HG03196 (cell line): ENCODE data around the gene CTBP2.
"Not testable (repeated sequence)": the region's sequence is repeated elsewhere in the genome, so short reads cannot be mapped to it uniquely, and the experiment has no call there.

Experiments
- ATAC-seq: cut with Tn5 transposase; IDR thresholded peaks from one replicate; pipeline ENCODE4 v1.9.1; 2021; ENCODE audit not compliant: unreplicated experiment

The CTBP2 gene

GRCh38 chr10:125160856-125161706, 718 bp upstream of the CTBP2 start:
- no peak for ATAC-seq

GRCh38 chr10:125159486-125159931, 854 bp downstream of the CTBP2 start:
- no peak for ATAC-seq

- no peak for ATAC-seq
Measured at GRCh38 chr10:125158601-125159485, 1.5 kb downstream of the CTBP2 start.

DNA sequence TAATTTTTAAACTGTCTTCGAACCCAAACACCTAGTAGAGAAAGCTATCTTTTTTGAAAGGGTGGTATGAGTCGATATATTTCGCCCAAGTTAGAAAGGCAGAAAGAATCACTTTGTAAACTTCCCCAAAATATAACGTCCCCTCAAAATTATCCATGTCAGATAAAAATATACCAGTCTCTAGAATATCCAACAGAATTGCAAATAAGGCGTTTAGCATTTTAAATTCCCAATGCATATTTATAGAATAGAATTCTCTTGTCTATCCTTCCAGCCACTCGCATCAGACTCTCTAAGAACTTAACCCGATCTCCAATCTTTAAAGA, 2.1 kb downstream of the CTBP2 start:
- ATAC-seq = no peak

GRCh38 chr10:125157505-125157904, 2.9 kb downstream of the CTBP2 start:
- no peak for ATAC-seq

DNA sequence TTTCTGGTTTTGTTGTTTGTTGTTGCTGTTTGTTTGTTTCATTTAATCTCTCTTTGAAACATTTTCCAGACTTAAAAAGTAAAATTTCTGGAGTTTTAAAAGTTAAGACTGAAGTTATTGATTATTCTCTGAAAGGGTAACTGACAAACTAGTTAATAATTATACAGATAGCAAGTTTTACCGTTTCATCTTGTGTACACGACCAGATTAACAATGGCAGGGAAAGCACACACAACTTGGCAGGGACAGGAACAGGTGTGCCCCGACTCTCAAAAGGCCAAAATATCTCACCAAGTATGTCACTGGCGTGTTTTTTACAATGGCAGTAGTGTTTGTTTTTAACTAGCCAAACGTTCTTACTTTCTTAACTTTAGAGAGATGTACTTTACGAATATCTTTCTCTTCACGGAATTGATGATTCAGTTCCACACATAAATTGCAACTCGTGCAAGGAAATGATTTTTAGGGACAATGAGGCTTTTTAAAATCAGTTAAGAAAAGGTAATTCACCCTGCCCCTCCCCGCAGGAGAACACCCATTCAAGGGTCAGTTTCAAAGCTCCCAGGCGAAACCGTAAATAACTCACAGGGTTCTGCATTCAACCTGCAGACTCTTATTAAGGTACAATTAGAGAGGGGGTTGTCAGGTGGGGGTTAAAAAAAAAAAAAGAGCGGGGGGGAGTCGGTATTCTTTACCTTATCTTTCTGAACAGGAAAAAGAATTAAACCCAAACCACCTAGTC, 3.5 kb downstream of the CTBP2 start:
- no peak for ATAC-seq

GRCh38 chr10:125156196-125156595, 4.2 kb downstream of the CTBP2 start:
- no peak for ATAC-seq

GRCh38 chr10:125155101-125155500, 5.3 kb downstream of the CTBP2 start:
- no peak for ATAC-seq

- no peak for ATAC-seq
Measured at GRCh38 chr10:125154529-125154928, 5.8 kb downstream of the CTBP2 start.

GRCh38 chr10:125153703-125154490, 6.5 kb downstream of the CTBP2 start:
- no peak for ATAC-seq

DNA sequence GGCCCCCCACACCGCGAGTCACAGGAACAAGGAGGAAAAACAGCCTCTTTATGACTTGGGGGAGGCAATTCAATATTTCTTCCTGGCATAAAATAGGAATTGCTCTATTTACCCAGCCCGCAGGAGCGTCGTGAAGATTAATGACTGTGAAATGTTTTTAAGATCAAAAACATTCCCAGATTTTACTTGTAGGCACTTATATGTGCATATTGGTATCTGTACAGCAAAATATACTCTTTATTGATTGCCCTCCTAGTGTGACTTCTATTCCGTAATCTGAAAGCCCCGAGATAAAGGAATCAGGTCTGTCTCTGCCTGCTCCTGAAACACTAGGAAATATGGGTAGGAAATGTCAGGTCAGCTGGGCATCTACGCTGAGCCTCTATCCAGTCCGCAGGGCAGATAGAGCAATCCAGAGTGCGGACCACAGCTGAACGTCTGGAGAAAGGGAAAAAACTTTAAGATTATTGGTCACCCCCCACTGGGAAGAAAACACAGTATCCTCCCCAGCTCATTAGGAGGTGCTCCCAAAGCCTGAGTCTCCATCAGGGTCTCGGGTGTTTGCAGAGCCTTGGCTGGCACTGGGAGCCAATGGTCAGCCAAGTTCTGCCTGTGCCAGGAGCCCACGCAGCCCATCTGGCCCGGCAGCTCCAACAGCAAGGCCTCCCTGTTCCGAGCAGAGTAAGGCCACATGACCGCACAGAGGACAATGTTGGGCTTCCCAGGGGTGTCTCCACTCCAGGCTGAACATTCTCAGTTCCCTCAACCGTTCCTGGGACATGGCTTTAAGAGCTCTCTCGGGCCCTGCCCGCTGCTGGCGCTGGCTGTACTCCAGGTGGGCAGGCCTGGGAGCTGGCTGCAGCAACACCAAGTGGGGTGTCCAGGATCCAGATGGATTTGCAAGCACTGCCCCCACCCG, 7.7 kb downstream of the CTBP2 start:
- no peak for ATAC-seq

DNA sequence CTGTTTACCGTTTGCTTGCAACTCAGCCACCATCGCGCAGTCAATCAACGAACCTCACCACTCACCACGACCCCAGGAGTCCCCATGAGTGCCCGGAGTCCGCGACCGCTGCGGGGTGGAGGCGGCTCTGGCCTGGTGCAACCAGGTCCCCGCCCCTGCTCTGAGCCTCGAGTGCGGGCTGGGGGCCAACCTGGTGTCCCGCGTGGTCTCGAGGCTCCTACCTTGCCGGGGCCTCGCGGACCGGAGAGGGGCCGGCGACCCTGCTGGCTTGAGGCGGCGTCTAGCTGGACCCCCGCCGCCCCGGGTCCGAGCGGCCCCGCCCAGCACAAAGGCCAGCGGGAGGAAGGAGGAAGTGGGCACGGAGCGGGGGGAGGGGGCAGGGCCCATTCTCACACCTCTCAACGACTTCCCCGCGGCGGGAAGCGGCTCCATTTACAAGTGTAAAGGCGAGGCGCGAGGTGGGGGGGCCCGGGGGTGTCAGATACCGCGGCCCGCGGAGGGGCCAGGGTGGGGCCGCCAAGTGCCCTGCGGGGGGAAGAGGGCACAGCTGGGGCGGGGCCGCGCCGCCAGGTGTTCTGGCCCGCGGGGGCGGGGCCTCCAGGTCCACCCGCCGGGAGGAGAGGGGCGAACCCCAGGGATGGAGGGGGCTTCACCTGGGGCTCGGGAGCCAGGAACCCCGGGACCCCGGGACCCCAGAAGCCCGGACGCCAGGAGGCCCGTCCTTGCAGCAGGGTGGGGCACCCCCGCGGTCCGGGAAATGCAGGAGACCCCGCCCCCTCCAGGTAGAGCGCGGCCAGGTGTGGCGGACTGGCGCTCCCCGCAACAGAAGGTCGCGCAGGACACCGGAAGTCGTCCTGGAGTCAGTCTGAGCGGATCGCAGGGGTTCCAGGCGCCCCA, 8.6 kb downstream of the CTBP2 start:
- ATAC-seq = no peak

GRCh38 chr10:125151170-125151552, 9.2 kb downstream of the CTBP2 start:
- ATAC-seq = no peak

DNA sequence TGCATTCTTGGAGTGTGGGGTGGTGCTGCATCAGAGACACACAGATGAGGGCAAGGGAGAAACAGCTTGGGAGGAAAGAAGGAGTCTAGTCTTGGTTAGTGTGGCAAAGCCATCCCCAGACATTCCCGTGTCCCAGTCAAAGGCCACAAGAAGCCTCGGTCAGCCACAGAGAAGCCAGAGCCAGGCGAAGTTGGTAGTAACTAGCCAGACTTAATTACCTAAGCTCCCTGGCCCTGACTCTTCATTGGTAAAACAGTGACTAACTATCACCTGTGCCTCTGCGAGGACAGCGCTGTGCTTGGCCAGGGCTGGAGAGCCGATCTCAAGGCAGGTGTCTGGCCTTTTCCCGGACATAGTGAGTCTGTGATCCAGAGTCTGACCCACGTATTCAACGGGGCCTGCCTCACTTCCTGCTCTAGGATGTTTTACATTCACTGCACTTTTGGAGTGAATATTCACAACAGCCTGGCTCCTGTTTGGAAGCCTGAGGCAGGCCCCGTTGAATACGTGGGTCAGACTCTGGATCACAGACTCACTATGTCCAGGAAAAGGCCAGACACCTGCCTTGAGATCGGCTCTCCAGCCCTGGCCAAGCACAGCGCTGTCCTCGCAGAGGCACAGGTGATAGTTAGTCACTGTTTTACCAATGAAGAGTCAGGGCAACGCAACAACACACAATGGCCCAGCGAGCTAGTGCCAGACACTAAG, 9.8 kb downstream of the CTBP2 start:
- not testable (repeated sequence) for ATAC-seq

DNA sequence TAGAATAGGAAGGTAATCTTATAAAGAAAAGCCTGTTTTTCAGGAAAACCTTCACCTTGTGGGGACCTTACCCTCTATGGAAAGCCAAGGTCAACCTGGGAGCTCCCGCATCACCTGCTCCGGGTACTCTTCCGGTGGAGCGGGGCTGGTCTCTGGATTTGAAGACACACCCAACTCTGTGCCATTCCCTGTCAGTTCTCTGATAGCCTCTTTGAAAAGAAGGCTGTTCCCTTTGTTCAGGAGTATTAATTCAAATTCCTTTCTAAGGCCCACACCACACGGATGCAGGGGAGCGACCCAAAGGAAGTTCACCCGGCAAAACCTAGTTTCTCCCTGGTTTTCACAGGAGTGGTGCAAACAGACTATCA, 10.7 kb downstream of the CTBP2 start:
- ATAC-seq = no peak

DNA sequence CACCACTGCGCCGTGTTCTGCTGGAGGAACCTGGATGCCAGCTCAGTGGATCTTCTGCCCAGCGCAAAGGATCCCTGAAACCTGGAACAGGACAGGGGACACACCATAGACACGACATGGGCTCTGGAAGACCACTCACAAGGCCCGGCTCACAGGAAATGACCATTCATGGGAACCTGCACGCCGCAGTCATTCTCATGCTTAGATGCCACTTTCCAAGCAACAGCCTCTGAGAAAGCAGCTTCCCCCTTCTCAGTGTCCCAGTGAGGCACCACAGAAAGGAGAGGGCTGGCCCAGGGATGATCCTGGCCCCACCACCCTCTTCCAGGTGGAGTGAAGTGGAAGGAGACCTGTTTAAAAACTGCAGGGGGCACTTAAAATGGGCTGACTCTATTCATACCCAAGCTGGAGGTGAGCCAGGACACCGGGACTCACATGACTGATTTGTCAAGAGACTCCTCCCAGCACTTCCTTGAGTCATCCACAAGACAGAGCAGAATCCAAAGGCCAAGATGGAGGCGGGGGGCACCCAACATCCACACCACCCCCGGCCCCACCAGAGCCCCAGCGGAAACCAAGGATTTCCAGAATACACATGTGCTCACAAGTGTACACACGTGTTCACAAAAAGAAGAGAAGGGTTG, 11.2 kb downstream of the CTBP2 start:
- ATAC-seq = no peak

DNA sequence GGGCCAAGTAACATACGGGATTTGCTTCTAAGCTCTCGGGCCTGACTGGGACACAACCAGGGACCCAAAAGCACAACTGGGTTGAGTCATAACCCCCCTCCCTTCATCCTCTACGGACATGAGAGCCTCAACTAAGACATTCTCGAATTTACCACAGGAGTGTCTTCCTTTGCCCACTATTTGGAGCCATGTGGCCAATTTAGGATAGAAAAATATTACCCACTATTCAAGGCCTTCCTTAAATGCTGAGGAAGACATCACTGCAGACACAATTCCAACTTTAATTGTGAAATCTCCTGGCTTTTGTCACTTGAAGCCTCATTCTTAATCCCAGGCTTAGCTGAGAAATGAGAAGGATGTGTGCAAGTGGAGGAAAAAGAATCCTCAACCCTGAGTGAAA, 11.8 kb downstream of the CTBP2 start:
- no peak for ATAC-seq
